ENCODE results near the gene MRPL24. TPM values are rescaled to one million over a fixed set of nuclear protein-coding genes. Genes with fewer than 3 reads are reported as not detected.
A peak's percentile ranks its signal among the peaks of the same experiment; 100 is the strongest.
"Not testable (repeated sequence)": the region's sequence is repeated elsewhere in the genome, so short reads cannot be mapped to it uniquely, and the experiment has no call there.

MRPL24 gene
- total RNA-seq, 2 experiments from 2014 or later, result 59.8 to 62.6 TPM

DNA sequence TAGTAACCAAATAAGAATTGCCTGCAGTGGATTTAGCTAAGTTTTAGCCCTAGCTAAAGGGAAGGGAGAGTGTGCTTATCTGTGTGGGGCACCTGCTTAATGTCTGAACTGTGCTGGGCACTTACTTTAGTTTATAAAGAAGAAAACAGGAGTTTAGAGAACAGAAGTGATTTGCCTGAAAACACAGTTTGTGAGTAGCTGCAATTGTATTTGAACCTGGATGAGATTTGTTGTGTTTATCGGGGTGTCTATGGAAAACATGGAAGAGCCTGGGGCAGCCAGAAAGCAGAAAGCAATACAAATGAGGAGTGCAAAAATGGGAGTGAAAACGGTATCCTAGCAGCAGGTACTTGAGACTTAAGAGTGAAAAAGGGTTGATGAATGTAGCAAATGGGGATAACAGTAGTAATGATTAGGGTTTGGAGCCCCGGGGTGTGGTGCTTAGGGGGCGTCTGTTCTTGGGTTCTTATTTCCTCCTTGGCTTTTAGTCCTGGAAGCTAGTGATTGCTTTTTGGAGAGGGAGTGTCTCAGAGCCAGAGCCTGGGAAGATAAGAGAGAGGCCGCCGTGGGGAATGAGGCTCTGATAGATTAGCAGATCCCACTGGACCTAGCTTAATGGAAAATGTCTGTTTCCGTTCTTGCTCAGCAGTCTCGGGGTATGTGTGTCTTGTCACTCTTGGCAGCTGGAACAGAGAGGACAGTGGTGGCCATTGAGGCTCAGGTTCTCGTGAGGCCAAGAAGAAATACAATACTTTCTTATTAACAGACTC is 32.0 kb upstream of the MRPL24 start:
- H3K27ac Mint-ChIP-seq, result peak overlapping the region; percentile 26
- CTCF ChIA-PET, result interaction anchor here (0.6 to 18.8 kb wide), 11 partner anchors 8 to 1175 kb away, joined by 3 to 206 read pairs (median 5); partner anchors contain the start of genes HDGF, ISG20L2, METTL25B and MRPL24

DNA sequence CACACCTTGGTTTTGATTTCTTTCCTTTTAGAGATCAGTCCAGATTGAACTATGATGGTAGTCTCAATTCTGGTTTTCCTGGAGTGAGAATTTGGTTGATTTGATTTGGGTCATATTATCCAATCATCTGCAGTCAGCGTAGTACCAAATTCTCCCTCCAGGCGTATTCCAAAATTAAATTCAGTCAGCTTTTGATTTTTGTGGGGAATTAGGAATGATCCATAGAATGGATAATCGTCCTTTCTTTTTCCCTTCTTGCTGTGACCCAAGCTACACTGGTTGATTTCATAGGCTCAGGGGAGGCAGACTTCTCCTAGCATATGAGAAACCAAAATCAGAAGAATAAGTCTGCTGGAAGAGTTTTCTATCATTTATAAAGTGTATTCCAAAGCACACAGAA is 31.3 kb upstream of the MRPL24 start:
- Mint-ChIP-seq H3K9me3 (ENCODE audit: insufficient read depth) (no peaks in the 10 kb centered on the region), H3K36me3 (ENCODE audit: low read depth) (peaks cover 48% of the 10 kb centered on the region), H3K27ac (no peak overlapping the region), H3K4me3 (no peak overlapping the region), H3K4me1 (ENCODE audit: low read depth) (peaks cover 53% of the 10 kb centered on the region), H3K27me3 (ENCODE audit: low read depth) (no peaks in the 10 kb centered on the region)
- ATAC-seq (no peak), DNase-seq (no peak)
- CTCF ChIA-PET, result interaction anchor here (0.8 to 18.8 kb wide), 9 partner anchors 9 to 88 kb away, joined by 3 to 206 read pairs (median 7); partner anchors contain the start of genes HDGF, ISG20L2, METTL25B and NTRK1
- POLR2A ChIA-PET, result interaction anchor here (0.5 to 1.5 kb wide), 2 partner anchors 18 to 36 kb away, joined by 3 to 4 read pairs; no protein-coding TSS in a partner anchor

More for the DNA sequence above, 32.0 kb upstream of the MRPL24 start:
- POLR2A ChIA-PET, result interaction anchor here (0.5 to 1.5 kb wide), 2 partner anchors 17 to 35 kb away, joined by 3 to 4 read pairs; no protein-coding TSS in a partner anchor
- H3K4me3 Mint-ChIP-seq, result no peak overlapping the region
- H3K27me3 Mint-ChIP-seq (ENCODE audit: low read depth), result no peaks in the 10 kb centered on the region
- no peak for ATAC-seq
- DNase-seq, result no peak
- H3K36me3 Mint-ChIP-seq (ENCODE audit: low read depth), result peaks cover 52% of the 10 kb centered on the region
- peaks cover 58% of the 10 kb centered on the region for H3K4me1 Mint-ChIP-seq (ENCODE audit: low read depth)
- H3K9me3 Mint-ChIP-seq (ENCODE audit: insufficient read depth), result no peaks in the 10 kb centered on the region

DNA sequence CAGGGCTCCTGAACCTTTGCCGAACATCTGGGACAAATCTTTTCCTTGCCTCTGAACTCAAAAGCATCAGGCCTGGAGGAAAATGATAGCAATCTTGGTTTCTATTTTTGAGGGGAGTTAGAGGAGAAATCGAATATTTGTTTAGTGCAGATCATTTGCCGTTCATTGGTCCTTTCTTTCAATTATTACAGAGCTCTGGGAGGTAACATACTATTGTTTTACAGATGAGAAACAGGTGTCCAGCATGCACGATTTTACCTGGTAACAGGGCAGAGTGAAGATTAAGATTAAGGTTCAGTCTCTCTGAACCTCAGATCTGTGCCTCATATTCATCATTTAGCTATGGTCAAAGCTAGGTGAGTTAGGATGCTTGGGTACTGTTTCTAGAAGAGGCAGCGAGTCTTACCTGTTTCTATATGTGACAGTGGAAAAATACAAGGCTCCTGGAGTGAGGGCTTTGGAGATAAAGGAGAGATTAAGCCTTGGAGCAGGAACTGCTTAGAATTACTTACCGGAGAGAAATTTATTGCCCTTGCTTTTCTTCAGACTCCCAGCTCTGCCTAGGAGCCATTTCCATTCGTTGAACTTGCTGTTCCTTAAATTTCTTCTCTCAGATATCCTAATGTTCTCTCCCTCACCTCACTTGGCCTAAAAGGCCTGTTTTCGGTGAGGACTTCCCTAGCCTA is 27.9 kb upstream of the MRPL24 start:
- ChIA-PET CTCF (interaction anchor here (0.6 to 18.8 kb wide), 9 partner anchors 21 to 121 kb away, joined by 3 to 206 read pairs (median 4); partner anchors contain the start of genes ISG20L2 and METTL25B), POLR2A (interaction anchor here (1.0 to 4.1 kb wide), 6 partner anchors 13 to 41 kb away, joined by 3 to 35 read pairs (median 4); partner anchors contain the start of genes HDGF, ISG20L2, METTL25B and MRPL24)
- no peak overlapping the region for H3K4me3 Mint-ChIP-seq
- peaks cover 55% of the 10 kb centered on the region for H3K4me1 Mint-ChIP-seq (ENCODE audit: low read depth)
- peaks cover 46% of the 10 kb centered on the region for H3K36me3 Mint-ChIP-seq (ENCODE audit: low read depth)
- H3K9me3 Mint-ChIP-seq (ENCODE audit: insufficient read depth), result no peaks in the 10 kb centered on the region
- no peak for DNase-seq
- no peak for ATAC-seq
- H3K27ac Mint-ChIP-seq, result peak overlapping the region; percentile 7
- H3K27me3 Mint-ChIP-seq (ENCODE audit: low read depth), result no peaks in the 10 kb centered on the region

- H3K9me3 Mint-ChIP-seq (ENCODE audit: insufficient read depth), result no peaks in the 10 kb centered on the region
- POLR2A ChIA-PET, result interaction anchor here (1.0 to 4.1 kb wide), 7 partner anchors 14 to 41 kb away, joined by 3 to 35 read pairs (median 7); partner anchors contain the start of genes HDGF, ISG20L2, METTL25B and MRPL24
- peaks cover 40% of the 10 kb centered on the region for H3K36me3 Mint-ChIP-seq (ENCODE audit: low read depth)
- H3K4me1 Mint-ChIP-seq (ENCODE audit: low read depth), result peaks cover 49% of the 10 kb centered on the region
- peak; percentile 12 for ATAC-seq
- H3K27me3 Mint-ChIP-seq (ENCODE audit: low read depth), result no peaks in the 10 kb centered on the region
- H3K27ac Mint-ChIP-seq, result no peak overlapping the region
- CTCF ChIA-PET, result interaction anchor here (0.6 to 18.8 kb wide), 14 partner anchors 15 to 322 kb away, joined by 3 to 206 read pairs (median 4); partner anchors contain the start of genes HDGF, ISG20L2, METTL25B and MRPL24
- no peak overlapping the region for H3K4me3 Mint-ChIP-seq
- DNase-seq, result peak; percentile 39
Measured at GRCh38 chr1:156767879-156768604, 27.2 kb upstream of the MRPL24 start.

GRCh38 chr1:156767101-156767878 is 26.4 kb upstream of the MRPL24 start, which contains the start of gene PRCC:
TSS of gene PRCC (plus strand) at chr1:156767535. CDS start at chr1:156767772, 237 bp downstream.
- H3K27ac Mint-ChIP-seq, result no peak within 1 kb of the TSS
- DNase-seq (peak; percentile 99), ATAC-seq (peak; percentile 96)
- peaks cover 42% of the 10 kb centered on the region for H3K4me1 Mint-ChIP-seq (ENCODE audit: low read depth)
- H3K27me3 Mint-ChIP-seq (ENCODE audit: low read depth), result no peaks in the 10 kb centered on the region
- peaks cover 33% of the 10 kb centered on the region for H3K36me3 Mint-ChIP-seq (ENCODE audit: low read depth)
- no peaks in the 10 kb centered on the region for H3K9me3 Mint-ChIP-seq (ENCODE audit: insufficient read depth)
- POLR2A ChIA-PET, result interaction anchor here (0.9 to 4.1 kb wide), 6 partner anchors 10 to 93 kb away, joined by 4 to 35 read pairs (median 8); partner anchors contain the start of genes HDGF, ISG20L2, METTL25B and MRPL24
- CTCF ChIA-PET, result interaction anchor here (0.7 to 18.8 kb wide), 8 partner anchors 11 to 322 kb away, joined by 3 to 206 read pairs (median 4); partner anchors contain the start of genes HDGF, ISG20L2, METTL25B and MRPL24
- no peak within 1 kb of the TSS for H3K4me3 Mint-ChIP-seq

- no peaks in the 10 kb centered on the region for H3K9me3 Mint-ChIP-seq (ENCODE audit: insufficient read depth)
- DNase-seq (no peak), ATAC-seq (peak; percentile 16)
- H3K36me3 Mint-ChIP-seq (ENCODE audit: low read depth), result peaks cover 29% of the 10 kb centered on the region
- no peak overlapping the region for H3K4me3 Mint-ChIP-seq
- no peak overlapping the region for H3K27ac Mint-ChIP-seq
- CTCF ChIA-PET, result interaction anchor here (0.7 to 18.8 kb wide), 11 partner anchors 10 to 321 kb away, joined by 3 to 206 read pairs (median 4); partner anchors contain the start of genes HDGF, ISG20L2 and METTL25B
- POLR2A ChIA-PET, result interaction anchor here (0.9 to 4.1 kb wide), 7 partner anchors 10 to 94 kb away, joined by 3 to 35 read pairs (median 5); partner anchors contain the start of genes HDGF, ISG20L2, METTL25B and MRPL24
- peaks cover 39% of the 10 kb centered on the region for H3K4me1 Mint-ChIP-seq (ENCODE audit: low read depth)
- no peaks in the 10 kb centered on the region for H3K27me3 Mint-ChIP-seq (ENCODE audit: low read depth)
Measured at GRCh38 chr1:156766298-156767100, 25.6 kb upstream of the MRPL24 start.

GRCh38 chr1:156765666-156766065 is 24.8 kb upstream of the MRPL24 start:
- ChIA-PET POLR2A (interaction anchor here (1.3 to 4.1 kb wide), 3 partner anchors 18 to 38 kb away, joined by 3 to 35 read pairs (median 5); partner anchors contain the start of genes ISG20L2 and METTL25B), CTCF (interaction anchor here (0.8 to 18.8 kb wide), 6 partner anchors 11 to 94 kb away, joined by 3 to 206 read pairs (median 4); partner anchors contain the start of genes HDGF, ISG20L2 and METTL25B)
- no peaks in the 10 kb centered on the region for H3K27me3 Mint-ChIP-seq (ENCODE audit: low read depth)
- no peak for DNase-seq
- H3K27ac Mint-ChIP-seq, result no peak overlapping the region
- H3K4me1 Mint-ChIP-seq (ENCODE audit: low read depth), result peaks cover 31% of the 10 kb centered on the region
- ATAC-seq, result no peak
- H3K36me3 Mint-ChIP-seq (ENCODE audit: low read depth), result peaks cover 22% of the 10 kb centered on the region
- H3K9me3 Mint-ChIP-seq (ENCODE audit: insufficient read depth), result no peaks in the 10 kb centered on the region
- H3K4me3 Mint-ChIP-seq, result no peak overlapping the region

- POLR2A ChIA-PET; H3K4me3 Mint-ChIP-seq; ATAC-seq; DNase-seq; H3K27me3 Mint-ChIP-seq (ENCODE audit: low read depth); H3K9me3 Mint-ChIP-seq (ENCODE audit: insufficient read depth); H3K27ac Mint-ChIP-seq: not testable (repeated sequence)
- Mint-ChIP-seq H3K4me1 (ENCODE audit: low read depth) (peaks cover 26% of the 10 kb centered on the region), H3K36me3 (ENCODE audit: low read depth) (peaks cover 18% of the 10 kb centered on the region)
- CTCF ChIA-PET, result interaction anchor here (1.4 to 18.8 kb wide), 2 partner anchors 38 to 95 kb away, joined by 4 to 206 read pairs; partner anchors contain the start of genes ISG20L2 and METTL25B
Measured at GRCh38 chr1:156765136-156765535, 24.2 kb upstream of the MRPL24 start.

- peaks cover 7% of the 10 kb centered on the region for H3K4me1 Mint-ChIP-seq (ENCODE audit: low read depth)
- H3K27ac Mint-ChIP-seq, result no peak overlapping the region
- H3K36me3 Mint-ChIP-seq (ENCODE audit: low read depth), result no peaks in the 10 kb centered on the region
- POLR2A ChIA-PET, result interaction anchor here (1.1 to 1.4 kb wide), 2 partner anchors 9 to 35 kb away, joined by 4 read pairs; partner anchors contain the start of gene HDGF
- ATAC-seq, result no peak
- no peaks in the 10 kb centered on the region for H3K9me3 Mint-ChIP-seq (ENCODE audit: insufficient read depth)
- H3K27me3 Mint-ChIP-seq (ENCODE audit: low read depth), result no peaks in the 10 kb centered on the region
- CTCF ChIA-PET, result interaction anchor here (1.0 to 1.1 kb wide), 2 partner anchors 35 to 99 kb away, joined by 4 to 8 read pairs; no protein-coding TSS in a partner anchor
- DNase-seq, result no peak
- no peak overlapping the region for H3K4me3 Mint-ChIP-seq
Measured at GRCh38 chr1:156760796-156761104, 19.9 kb upstream of the MRPL24 start.
